SIG-M5 (cell line): Measurements from ENCODE around the gene GPR179.
"Not testable (repeated sequence)": the region's sequence is repeated elsewhere in the genome, so short reads cannot be mapped to it uniquely, and the experiment has no call there.

ENCODE experiments used
- DNase-seq: peaks from one replicate; lab custom pipeline; 2025; lab: John Stamatoyannopoulos, UW

GPR179 gene

GRCh38 chr17:38322897-38323296 lies 20.9 kb downstream of the GPR179 start:
- DNase-seq = no peak

- no peak for DNase-seq
These were observed 21.5 kb downstream of the GPR179 start for GRCh38 chr17:38322156-38322779.

- no peak for DNase-seq
These were observed 23.3 kb downstream of the GPR179 start for GRCh38 chr17:38320482-38320881.

GRCh38 chr17:38317081-38317480 lies 26.7 kb downstream of the GPR179 start:
- DNase-seq = no peak

GRCh38 chr17:38315497-38315896 lies 28.3 kb downstream of the GPR179 start:
- no peak for DNase-seq

GRCh38 chr17:38296834-38297517 lies 46.8 kb downstream of the GPR179 start, which contains the start of gene MRPL45:
TSS of gene MRPL45 (plus strand) at chr17:38297168. CDS start at chr17:38297184, 16 bp downstream.
- peak; percentile 72 for DNase-seq

- DNase-seq = not testable (repeated sequence)
These were observed 48.0 kb downstream of the GPR179 start for GRCh38 chr17:38295602-38296365.

- DNase-seq = not testable (repeated sequence)
These were observed 54.0 kb downstream of the GPR179 start for GRCh38 chr17:38289760-38290159.

GRCh38 chr17:38288217-38288827 lies 55.4 kb downstream of the GPR179 start:
- DNase-seq = not testable (repeated sequence)

GRCh38 chr17:38286501-38287091 lies 57.2 kb downstream of the GPR179 start:
- not testable (repeated sequence) for DNase-seq

- not testable (repeated sequence) for DNase-seq
These were observed 57.8 kb downstream of the GPR179 start for GRCh38 chr17:38285994-38286393.
